ENCODE measurements around the gene KLHL15.

KLHL15 gene

GRCh38 chrX:23952984-23953907 lies 73.7 kb downstream of the KLHL15 start:
- DNase-seq (ENCODE audit: low read depth in 2 of 2): no peak

GRCh38 chrX:23952391-23952790 lies 74.6 kb downstream of the KLHL15 start:
- no peak for DNase-seq (ENCODE audit: low read depth in 2 of 2)

- DNase-seq (ENCODE audit: low read depth in 2 of 2): no peak
Observed at GRCh38 chrX:23945206-23945605, 81.8 kb downstream of the KLHL15 start.

DNA sequence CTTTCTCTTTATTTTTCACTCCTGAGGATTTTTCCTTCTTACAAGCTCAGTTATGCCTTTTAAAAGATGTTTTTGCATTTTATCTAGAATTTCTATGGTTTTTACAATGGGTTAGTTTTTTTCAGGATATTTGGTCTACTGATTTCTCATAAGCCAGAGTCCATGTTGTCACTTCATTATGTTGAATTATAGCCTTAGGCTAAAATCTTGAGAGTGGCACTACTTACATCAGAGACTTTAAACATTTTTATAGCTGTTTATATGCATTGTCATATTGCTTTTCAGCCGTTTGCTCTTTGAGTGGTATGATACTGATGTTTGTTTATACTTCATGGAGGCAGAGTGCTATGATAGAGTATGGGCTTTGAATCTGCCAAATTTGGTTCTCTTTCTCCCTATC lies 82.8 kb downstream of the KLHL15 start:
- DNase-seq (ENCODE audit: low read depth in 2 of 2): no peak

GRCh38 chrX:23939203-23939602 lies 87.8 kb downstream of the KLHL15 start:
- no peak for DNase-seq (ENCODE audit: low read depth in 2 of 2)

DNA sequence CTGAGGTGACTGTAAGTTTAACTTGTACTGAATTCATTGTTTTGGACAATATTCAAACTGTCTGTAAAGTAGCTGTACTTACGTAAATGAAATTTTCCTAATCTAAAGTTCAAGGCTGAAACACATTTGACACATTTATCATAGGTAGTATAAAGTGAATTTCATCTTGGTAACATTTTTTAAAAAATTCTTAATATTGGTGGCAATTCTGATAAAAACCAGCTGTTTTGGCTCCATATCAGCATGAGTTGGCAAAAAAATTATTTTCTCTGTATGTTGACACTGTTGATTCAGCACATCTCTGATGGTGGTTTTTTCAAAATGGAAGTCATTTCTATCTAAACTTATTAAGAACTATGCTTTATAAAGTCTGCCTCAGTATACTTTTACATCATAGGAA lies 88.3 kb downstream of the KLHL15 start:
- DNase-seq (ENCODE audit: low read depth in 2 of 2): no peak

- DNase-seq (ENCODE audit: low read depth in 2 of 2): no peak
Observed at GRCh38 chrX:23937100-23937499, 89.9 kb downstream of the KLHL15 start.

DNA sequence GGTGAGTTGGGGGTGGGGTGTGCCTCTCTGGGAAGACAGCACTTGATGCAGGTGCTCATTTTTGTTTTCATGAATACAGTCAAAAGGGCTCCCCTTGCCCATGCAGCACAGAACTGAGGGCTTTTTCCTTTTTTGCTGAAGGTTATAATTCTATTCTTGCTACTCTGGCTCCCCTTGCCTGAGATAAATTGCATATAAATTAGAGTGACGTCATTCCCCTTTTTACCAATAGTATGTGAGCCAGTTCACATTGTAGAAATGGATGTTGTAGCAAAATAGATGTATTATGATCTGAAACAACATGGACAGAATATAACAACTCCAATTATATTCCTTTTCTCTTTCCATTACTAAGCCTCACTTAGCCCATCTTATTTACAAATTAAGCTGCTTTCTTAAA lies 90.8 kb downstream of the KLHL15 start:
- no peak for DNase-seq (ENCODE audit: low read depth in 2 of 2)

DNA sequence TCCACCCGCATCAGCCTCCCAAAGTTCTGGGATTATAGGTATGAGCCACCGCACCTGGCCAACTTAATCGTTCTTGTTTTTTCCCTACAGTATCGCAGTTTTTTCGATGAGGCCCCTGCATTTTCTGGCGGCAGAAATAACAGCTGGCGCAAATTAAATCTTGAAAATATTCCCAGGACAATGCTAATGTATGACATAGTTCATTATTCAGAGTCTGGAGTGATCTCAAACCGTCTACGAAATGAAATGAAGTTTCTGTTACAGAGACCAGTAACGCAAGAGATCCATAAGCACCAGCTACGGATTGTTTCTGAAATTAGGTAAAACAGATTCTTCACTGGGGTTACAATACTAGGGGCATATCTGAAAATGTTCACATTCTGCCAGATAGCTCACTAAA lies 91.9 kb downstream of the KLHL15 start:
- peak in 1 of 2 experiments; percentile 24 for DNase-seq (ENCODE audit: low read depth in 2 of 2)

Data from fibroblast of skin of left biceps (primary cell).